ENCODE results near the gene C3orf22.

DNA sequence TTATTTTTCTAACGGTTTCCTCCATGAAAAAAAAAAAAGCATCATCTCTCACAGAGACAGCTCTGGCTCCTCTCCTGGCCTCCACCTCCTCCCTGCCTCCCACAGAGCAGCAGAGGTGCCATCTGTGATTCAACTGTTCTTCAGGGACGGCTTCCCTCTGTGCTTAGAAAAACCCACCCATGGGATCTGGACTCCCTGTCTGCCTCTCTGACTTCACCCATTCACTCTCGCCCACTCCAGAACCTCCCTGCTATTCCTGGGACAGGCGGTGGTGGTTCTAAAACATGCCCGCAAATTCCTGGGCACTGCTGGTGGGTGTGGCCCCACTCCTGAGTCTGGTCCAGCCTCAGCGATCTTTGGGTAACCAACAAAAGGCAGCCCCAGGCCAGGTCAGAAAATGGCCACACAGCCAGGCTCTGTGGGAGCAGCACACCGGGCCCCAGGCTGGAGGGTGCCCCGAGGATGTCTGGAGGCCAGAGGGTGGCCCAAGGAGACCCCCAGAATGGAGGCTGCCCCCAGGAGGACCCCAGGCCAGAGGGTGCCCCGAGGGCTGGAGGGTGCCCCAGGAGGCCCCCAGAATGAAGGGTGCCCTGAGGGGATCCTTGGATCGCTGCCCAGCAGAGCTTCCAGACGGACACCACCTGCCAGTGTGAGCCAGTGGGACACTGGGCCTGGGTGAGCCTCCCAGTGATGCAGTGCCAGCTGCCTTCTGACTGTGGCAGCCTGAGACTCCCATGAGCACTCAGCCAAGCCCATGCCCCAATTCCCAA, 37.4 kb downstream of the C3orf22 start:
- no peak for TF ChIP-seq YY1 (tag by site-specific recombination; IDR thresholded peaks at IDR 0.05)
- no peak for TF ChIP-seq ZNF560 (tag by site-specific recombination; IDR thresholded peaks at IDR 0.05; ENCODE audit: borderline replicate concordance)
- no peak for TF ChIP-seq ZNF354C (tag by site-specific recombination; IDR thresholded peaks at IDR 0.05; ENCODE audit: borderline replicate concordance, low read depth)
- TF ChIP-seq, protein P1, sequence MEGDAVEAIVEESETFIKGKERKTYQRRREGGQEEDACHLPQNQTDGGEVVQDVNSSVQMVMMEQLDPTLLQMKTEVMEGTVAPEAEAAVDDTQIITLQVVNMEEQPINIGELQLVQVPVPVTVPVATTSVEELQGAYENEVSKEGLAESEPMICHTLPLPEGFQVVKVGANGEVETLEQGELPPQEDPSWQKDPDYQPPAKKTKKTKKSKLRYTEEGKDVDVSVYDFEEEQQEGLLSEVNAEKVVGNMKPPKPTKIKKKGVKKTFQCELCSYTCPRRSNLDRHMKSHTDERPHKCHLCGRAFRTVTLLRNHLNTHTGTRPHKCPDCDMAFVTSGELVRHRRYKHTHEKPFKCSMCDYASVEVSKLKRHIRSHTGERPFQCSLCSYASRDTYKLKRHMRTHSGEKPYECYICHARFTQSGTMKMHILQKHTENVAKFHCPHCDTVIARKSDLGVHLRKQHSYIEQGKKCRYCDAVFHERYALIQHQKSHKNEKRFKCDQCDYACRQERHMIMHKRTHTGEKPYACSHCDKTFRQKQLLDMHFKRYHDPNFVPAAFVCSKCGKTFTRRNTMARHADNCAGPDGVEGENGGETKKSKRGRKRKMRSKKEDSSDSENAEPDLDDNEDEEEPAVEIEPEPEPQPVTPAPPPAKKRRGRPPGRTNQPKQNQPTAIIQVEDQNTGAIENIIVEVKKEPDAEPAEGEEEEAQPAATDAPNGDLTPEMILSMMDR (tag by site-specific recombination; IDR thresholded peaks at IDR 0.05), result no peak
- TF ChIP-seq, protein P2, sequence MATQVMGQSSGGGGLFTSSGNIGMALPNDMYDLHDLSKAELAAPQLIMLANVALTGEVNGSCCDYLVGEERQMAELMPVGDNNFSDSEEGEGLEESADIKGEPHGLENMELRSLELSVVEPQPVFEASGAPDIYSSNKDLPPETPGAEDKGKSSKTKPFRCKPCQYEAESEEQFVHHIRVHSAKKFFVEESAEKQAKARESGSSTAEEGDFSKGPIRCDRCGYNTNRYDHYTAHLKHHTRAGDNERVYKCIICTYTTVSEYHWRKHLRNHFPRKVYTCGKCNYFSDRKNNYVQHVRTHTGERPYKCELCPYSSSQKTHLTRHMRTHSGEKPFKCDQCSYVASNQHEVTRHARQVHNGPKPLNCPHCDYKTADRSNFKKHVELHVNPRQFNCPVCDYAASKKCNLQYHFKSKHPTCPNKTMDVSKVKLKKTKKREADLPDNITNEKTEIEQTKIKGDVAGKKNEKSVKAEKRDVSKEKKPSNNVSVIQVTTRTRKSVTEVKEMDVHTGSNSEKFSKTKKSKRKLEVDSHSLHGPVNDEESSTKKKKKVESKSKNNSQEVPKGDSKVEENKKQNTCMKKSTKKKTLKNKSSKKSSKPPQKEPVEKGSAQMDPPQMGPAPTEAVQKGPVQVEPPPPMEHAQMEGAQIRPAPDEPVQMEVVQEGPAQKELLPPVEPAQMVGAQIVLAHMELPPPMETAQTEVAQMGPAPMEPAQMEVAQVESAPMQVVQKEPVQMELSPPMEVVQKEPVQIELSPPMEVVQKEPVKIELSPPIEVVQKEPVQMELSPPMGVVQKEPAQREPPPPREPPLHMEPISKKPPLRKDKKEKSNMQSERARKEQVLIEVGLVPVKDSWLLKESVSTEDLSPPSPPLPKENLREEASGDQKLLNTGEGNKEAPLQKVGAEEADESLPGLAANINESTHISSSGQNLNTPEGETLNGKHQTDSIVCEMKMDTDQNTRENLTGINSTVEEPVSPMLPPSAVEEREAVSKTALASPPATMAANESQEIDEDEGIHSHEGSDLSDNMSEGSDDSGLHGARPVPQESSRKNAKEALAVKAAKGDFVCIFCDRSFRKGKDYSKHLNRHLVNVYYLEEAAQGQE (tag by site-specific recombination; IDR thresholded peaks at IDR 0.05), result no peak
- TF ChIP-seq ZNF548 (tag by site-specific recombination; IDR thresholded peaks at IDR 0.05), result no peak
